Heart right ventricle (tissue), 16 donors: ENCODE results near the gene OSBPL5. TPM values are rescaled to one million over a fixed set of nuclear protein-coding genes. Genes with fewer than 3 reads are reported as not detected.

Experiments used
- ATAC-seq, 8 donors: fragments of 200-7000 bp; cut with Tn5 transposase; one replicate each; pipeline ENCODE4 v1.9.1; 2020; ENCODE audit warnings: mild to moderate bottlenecking in 8 of 8, moderate library complexity in 8 of 8, moderate number of reproducible peaks in 1 of 8
- DNase-seq, 2 donors: peaks; one replicate each; pipeline ENCODE4 v3.0.0-alpha.2; 2020
- H3K27ac ChIP-seq, 10 donors: fragments of 200-600 bp; sonication (generic) in 2 of 10; one replicate each; pipeline versions ENCODE4 v1.5.0 to v1.8.0; 2020 to 2022; ENCODE audit warnings: mild to moderate bottlenecking in 3 of 10
- H3K27me3 ChIP-seq, 7 donors: fragments of 200-600 bp; one replicate each; pipeline ENCODE4 v1.8.0; 2021 to 2022; ENCODE audit warnings: mild to moderate bottlenecking in 2 of 7
- H3K36me3 ChIP-seq, 9 donors: fragments of 200-600 bp; sonication (generic) in 1 of 9; one replicate each; pipeline versions ENCODE4 v1.5.0 to v1.8.0; 2020 to 2022; ENCODE audit warnings: mild to moderate bottlenecking in 2 of 9
- H3K4me1 ChIP-seq, 9 donors: fragments of 200-600 bp; sonication (generic) in 1 of 9; one replicate each; pipeline versions ENCODE4 v1.5.0 to v1.8.0; 2020 to 2022; ENCODE audit warnings: mild to moderate bottlenecking in 4 of 9
- H3K4me3 ChIP-seq, 10 donors: fragments of 200-600 bp; sonication (generic) in 2 of 10; one replicate each; pipeline versions ENCODE4 v1.5.0 to v1.8.0; 2020 to 2022; ENCODE audit warnings: mild to moderate bottlenecking in 7 of 10, moderate library complexity in 2 of 10
- H3K9me3 ChIP-seq, 11 donors: fragments of 200-600 bp in 10 of 11; sonication (generic) in 2 of 11; one replicate each; pipeline versions ENCODE4 v1.5.0 to v1.8.0; 2013 to 2022; ENCODE audit warnings: mild to moderate bottlenecking in 2 of 11, control low read depth in 1 of 11, moderate library complexity in 1 of 11
- WGBS, 2 donors: extraction: QIAGEN DNeasy Blood & Tissue Kit; methylation state at CpG; one replicate each; pipeline ENCODE4 v1.1.7; 2013; ENCODE audit warnings: inconsistent platforms in 1 of 2; 5-methylcytosine and 5-hydroxymethylcytosine counted together
- intact Hi-C, 10 donors: fragments of 100-400 bp; cut with DNase I; formaldehyde crosslinking; loops; one replicate each; pipeline versions ENCODE4 v1.11.1 to v1.14.2; 2022
- polyA plus RNA-seq, 2 donors: library from polyadenylated mRNA; stranded (reverse); fragments of 200-250 nt; gene quantifications; one replicate each; pipeline ENCODE4 v1.2.3, GENCODE V29; 2013
- total RNA-seq, 10 donors: library from RNA; stranded (reverse); fragmentation: NEBNext Ultra II Directional in 3 of 10; extraction: Animal tissue kit (Norgen Biotek cat#: 25700) in 3 of 10; gene quantifications; one replicate each; pipeline versions ENCODE4 v1.2.1 to v1.2.4, GENCODE V29; 2021 to 2023
- TF ChIP-seq, protein P1 (sequence below), 9 donors: fragments of 200-600 bp; sonication (generic) in 2 of 9; IDR thresholded peaks; one replicate each; pipeline versions ENCODE4 v1.5.0 to v1.8.0; 2021 to 2022; ENCODE audit warnings: antibody characterized with exemption in 9 of 9, mild to moderate bottlenecking in 5 of 9, moderate library complexity in 1 of 9
- donor health status: Arrhythmogenic right ventricular cardiomyopathy.
- donor health status: ischemic (EF 13 %, LVEDD 7.1; RV severe dilation, severe dysfunction).
- donor health status: healthy with polysubstance abuse.
- donor health status: DM: no; HTN: yes; CAD: no.
- donor health status: DM: no; HTN: no; CAD: no.
- donor health status: ischemic (EF 25% LVEDD 6.9; RV normal size, moderate dysfunction).
- donor health status: ischemic (EF 25% LVEDD 5.7; RV mildly dilated, moderate dysfunction).
- donor health status: healthy.
- donor health status: DM: yes; HTN: yes; CAD: no.
- donor health status: Ischemic cardiomyopathy.
- donor health status: ischemic (EF 35%, LVEDD 5.7; RV mildly dilated, moderate dysfunction).
- donor health status: nonischemic (EF 11% LVEDD 7.7; RV severe dilation, severe dysfunction).
- donor health status: DM: yes; HTN: yes; CAD: no.
- donor health status: PGD.
- donor health status: ischemic (EF 29% LVEDD 5.4; RV normal size, mild dysfunction).
- donor health status: nonischemic (EF 23%, LVEDD 6.1; RV moderate dilation, normal function).

The OSBPL5 gene
- total and polyA plus RNA-seq, 12 donors = 10.4 to 18.7 (median 15.5) TPM

DNA sequence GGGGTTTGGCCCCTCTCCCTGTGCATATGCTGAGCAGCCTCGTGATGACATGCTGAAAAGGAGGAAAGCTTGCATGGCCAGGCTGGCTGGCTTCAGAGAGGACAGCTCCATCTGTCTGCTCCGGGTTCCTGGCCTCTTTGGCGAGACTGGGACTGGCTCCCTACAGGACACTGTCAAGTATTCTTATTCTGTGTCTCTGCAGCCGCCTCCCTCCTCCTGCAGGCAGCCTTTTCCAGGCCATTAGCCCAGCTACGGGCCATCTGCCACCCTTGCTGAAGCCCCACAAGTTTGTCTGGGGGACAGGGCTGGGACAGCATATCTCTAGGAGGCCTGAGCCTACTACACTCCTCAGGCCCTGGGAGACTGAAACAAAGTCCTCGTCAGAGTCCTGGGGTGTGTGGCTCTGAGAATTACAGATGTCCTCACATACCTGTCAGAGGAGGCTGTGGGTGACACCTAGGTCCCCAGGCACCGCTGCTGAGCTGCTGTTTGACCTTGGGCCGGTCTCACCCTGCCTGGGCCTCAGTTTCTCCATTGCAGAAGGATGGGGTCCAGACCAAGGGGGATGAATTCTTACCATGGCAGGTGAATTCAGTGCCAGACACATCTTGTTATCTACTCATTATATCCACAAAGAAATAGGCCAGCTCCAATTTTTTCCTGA lies 42.5 kb upstream of the OSBPL5 start:
- Histone ChIP-seq H3K27ac (no peak overlapping the region), H3K9me3 (peaks cover 0 to 22% (median 12%) of the 10 kb centered on the region in 11 donors), H3K4me1 (peaks cover 3 to 26% (median 13%) of the 10 kb centered on the region in 9 donors), H3K4me3 (no peak overlapping the region), H3K27me3 (peaks cover 5 to 34% (median 21%) of the 10 kb centered on the region in 7 donors), H3K36me3 (no peaks in the 10 kb centered on the region)
- intact Hi-C loops = no loop called here
- no peak for ATAC-seq
- TF ChIP-seq, protein P1, sequence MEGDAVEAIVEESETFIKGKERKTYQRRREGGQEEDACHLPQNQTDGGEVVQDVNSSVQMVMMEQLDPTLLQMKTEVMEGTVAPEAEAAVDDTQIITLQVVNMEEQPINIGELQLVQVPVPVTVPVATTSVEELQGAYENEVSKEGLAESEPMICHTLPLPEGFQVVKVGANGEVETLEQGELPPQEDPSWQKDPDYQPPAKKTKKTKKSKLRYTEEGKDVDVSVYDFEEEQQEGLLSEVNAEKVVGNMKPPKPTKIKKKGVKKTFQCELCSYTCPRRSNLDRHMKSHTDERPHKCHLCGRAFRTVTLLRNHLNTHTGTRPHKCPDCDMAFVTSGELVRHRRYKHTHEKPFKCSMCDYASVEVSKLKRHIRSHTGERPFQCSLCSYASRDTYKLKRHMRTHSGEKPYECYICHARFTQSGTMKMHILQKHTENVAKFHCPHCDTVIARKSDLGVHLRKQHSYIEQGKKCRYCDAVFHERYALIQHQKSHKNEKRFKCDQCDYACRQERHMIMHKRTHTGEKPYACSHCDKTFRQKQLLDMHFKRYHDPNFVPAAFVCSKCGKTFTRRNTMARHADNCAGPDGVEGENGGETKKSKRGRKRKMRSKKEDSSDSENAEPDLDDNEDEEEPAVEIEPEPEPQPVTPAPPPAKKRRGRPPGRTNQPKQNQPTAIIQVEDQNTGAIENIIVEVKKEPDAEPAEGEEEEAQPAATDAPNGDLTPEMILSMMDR (IDR thresholded peaks at IDR 0.05) = no peak
- WGBS, 2 donors = 75 to 84% methylated on average over 8 of the region's 8 CpGs
- no peak for DNase-seq

DNA sequence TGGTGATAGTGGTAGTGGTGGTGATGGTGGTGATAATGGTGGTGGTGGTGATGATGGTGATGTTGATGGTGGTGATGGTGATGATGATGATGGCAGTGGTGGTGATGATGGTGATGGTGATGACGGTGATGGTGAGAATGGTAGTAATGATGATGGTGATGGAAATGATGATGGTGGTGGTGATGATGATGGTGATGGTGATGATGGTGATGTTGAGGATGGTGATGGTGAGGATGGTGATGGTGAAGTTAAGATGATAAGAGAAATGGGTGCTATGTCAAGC lies 41.8 kb upstream of the OSBPL5 start:
- Histone ChIP-seq H3K27me3 (peaks cover 11 to 39% (median 29%) of the 10 kb centered on the region in 7 donors), H3K27ac (no peak overlapping the region), H3K36me3 (no peaks in the 10 kb centered on the region), H3K4me1 (peaks cover 3 to 26% (median 13%) of the 10 kb centered on the region in 9 donors), H3K4me3 (no peak overlapping the region), H3K9me3 (peaks cover 0 to 19% (median 12%) of the 10 kb centered on the region in 11 donors)
- intact Hi-C loops = no loop called here
- TF ChIP-seq, protein P1 (IDR thresholded peaks at IDR 0.05) = no peak
- no peak for DNase-seq
- WGBS, 2 donors = 90 to 100% methylated on average over 1 of the region's 1 CpG
- no peak for ATAC-seq

DNA sequence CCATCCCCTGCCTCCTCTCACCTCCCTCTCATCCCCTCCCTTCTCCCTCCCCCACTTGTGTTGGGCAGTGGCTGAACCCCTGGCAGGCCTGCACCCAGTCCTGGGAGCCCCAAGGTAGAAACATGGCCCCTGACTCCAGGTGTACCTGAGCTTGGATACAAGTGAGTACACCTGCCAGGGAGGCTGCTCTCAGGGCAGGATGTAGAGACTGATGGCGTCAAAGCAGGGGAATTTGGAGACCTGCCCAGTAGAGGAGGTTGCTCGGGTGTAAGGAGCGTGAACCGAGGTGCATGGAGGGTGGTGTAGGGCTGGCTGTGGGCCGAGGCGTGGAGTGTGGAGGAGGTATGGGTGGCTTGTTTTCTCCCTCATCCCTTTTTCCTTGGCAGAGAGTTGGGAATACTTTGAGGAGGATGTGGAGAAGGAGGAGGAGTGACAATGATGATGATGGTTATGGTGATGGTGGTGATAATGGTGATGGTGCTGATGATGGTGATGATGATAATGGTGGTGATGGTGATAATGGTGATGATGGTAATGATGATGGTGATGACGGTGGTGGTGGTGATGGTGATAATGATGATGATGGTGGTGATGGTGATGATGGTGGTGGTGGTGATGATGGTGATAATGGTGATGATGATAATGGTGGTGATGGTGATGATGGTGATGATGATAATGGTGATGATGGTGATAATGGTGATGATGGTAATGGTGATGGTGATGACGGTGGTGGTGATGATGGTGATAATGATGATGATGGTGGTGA lies 41.2 kb upstream of the OSBPL5 start:
- TF ChIP-seq, protein P1 (IDR thresholded peaks at IDR 0.05) = no peak
- DNase-seq (no peak), ATAC-seq (peak in 2 of 8 donors; percentile 29 to 37)
- Histone ChIP-seq H3K27ac (no peak overlapping the region), H3K27me3 (peaks cover 13 to 41% (median 34%) of the 10 kb centered on the region in 7 donors), H3K4me1 (peaks cover 3 to 26% (median 13%) of the 10 kb centered on the region in 9 donors), H3K36me3 (no peaks in the 10 kb centered on the region), H3K4me3 (no peak overlapping the region), H3K9me3 (peaks cover 0 to 14% (median 9%) of the 10 kb centered on the region in 11 donors)
- WGBS, 2 donors = 67 to 68% methylated on average over 8 of the region's 8 CpGs
- intact Hi-C loops = no loop called here

DNA sequence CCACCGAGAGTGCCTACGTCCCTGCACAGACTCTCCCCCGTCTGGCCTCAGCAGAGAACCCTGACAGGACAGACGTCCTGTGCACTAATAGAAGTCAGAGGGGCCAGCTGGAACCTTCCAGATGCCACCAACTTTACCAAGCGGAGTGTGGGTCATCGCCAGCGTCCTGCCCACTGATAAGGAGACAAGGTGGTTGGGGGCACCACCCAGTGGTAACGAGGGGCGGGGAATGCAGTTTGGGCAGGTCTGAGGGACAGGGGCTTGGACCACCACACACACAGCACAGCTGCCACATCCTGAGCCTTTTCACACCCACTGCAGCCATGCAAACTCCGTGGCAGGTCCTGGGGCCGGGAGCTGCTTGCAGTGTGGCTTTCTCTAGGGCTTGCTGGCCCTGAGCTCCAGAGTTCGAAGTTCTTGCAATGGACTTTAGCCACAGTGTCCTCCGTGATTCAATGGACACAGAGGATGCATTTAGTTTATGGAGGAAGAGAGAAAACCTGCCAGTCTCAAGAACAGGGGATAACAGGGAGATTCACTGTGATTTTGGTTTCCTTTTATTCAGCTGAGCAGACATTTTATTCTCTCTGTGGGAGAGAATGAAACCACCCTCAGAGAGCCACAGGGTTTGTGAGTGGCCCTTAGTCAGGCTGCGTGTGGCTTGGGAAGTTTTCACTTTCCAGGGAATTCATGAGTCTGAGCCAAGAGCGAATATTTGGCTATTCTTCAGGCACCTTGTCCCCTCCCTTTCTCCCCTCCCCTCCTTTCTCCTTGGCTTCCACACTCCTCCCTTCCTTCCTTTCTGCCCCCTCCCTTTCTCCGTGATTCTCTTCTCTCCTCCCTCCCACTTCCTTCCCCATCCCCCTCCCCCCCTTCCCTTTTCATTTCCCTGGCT lies 40.4 kb upstream of the OSBPL5 start:
- peaks cover 3 to 26% (median 13%) of the 10 kb centered on the region in 9 donors for H3K4me1 ChIP-seq
- peaks cover 0 to 6% (median 1%) of the 10 kb centered on the region in 11 donors for H3K9me3 ChIP-seq
- H3K4me3 ChIP-seq = no peak overlapping the region
- 36 to 55% methylated on average over 16 of the region's 16 CpGs for WGBS, 2 donors
- TF ChIP-seq, protein P1 (IDR thresholded peaks at IDR 0.05) = no peak
- H3K27me3 ChIP-seq = peaks cover 13 to 49% (median 42%) of the 10 kb centered on the region in 7 donors
- H3K27ac ChIP-seq = no peak overlapping the region
- intact Hi-C loops = no loop called here
- no peaks in the 10 kb centered on the region for H3K36me3 ChIP-seq
- DNase-seq = no peak
- no peak for ATAC-seq
